Tibial nerve (tissue), 3 donors: ENCODE measurements around the gene TBC1D22A.

Experiments used
- CTCF ChIP-seq, 5 experiments: fragments of 200-600 bp in 3 of 5; fragments of 450-650 bp in 2 of 5; sonication (generic) in 3 of 5; IDR thresholded peaks; one replicate each; pipeline ENCODE4 v1.5.1; 2016 to 2019; ENCODE audit warnings: antibody characterized with exemption in 5 of 5, mild to moderate bottlenecking in 3 of 5, moderate library complexity in 2 of 5
- POLR2A ChIP-seq, 2 donors: fragments of 450-650 bp; IDR thresholded peaks; one replicate each; pipeline ENCODE4 v1.6.1; 2017; ENCODE audit warnings: antibody characterized with exemption in 2 of 2, mild to moderate bottlenecking in 2 of 2, moderate library complexity in 2 of 2

- no peak for TF ChIP-seq CTCF (IDR thresholded peaks at IDR 0.05)
- no peak for TF ChIP-seq POLR2A (IDR thresholded peaks at IDR 0.05)
These were observed 25.1 kb upstream of the TBC1D22A start for GRCh38 chr22:46737105-46737975.
